DOHH2 (cell line): ENCODE data around the gene GPR137C.

ENCODE experiments used
- H3F3A ChIP-seq: fragments of 200-600 bp; sonication (generic), shearing (Covaris generic); 2 replicates; pipeline ENCODE4 v1.6.0; 2016; ENCODE audit warnings: antibody characterized with exemption, mild to moderate bottlenecking; ENCODE audit not compliant: control insufficient read depth, insufficient read depth
- H3K27ac ChIP-seq: fragments of 200-600 bp; sonication (generic); 2 replicates; pipeline ENCODE4 v1.5.1; 2014; ENCODE audit warnings: low read depth, mild to moderate bottlenecking, low read length, moderate library complexity
- H3K27me3 ChIP-seq: fragments of 200-600 bp; sonication (generic); 2 replicates; pipeline ENCODE4 v1.6.1; 2014; ENCODE audit warnings: mild to moderate bottlenecking, low read length, mixed read lengths; ENCODE audit not compliant: control insufficient read depth
- H3K36me3 ChIP-seq: fragments of 200-600 bp; sonication (generic); 2 replicates; pipeline ENCODE4 v1.6.1; 2014; ENCODE audit warnings: mild to moderate bottlenecking, low read length, moderate library complexity, mixed read lengths; ENCODE audit not compliant: control insufficient read depth
- H3K4me1 ChIP-seq: fragments of 200-600 bp; sonication (generic); 2 replicates; pipeline ENCODE4 v1.6.1; 2014; ENCODE audit warnings: mild to moderate bottlenecking, low read length, mixed read lengths; ENCODE audit not compliant: control insufficient read depth
- H3K4me2 ChIP-seq: fragments of 200-600 bp; sonication (generic); 2 replicates; pipeline ENCODE4 v1.6.0; 2014; ENCODE audit warnings: mild to moderate bottlenecking, low read length, moderate library complexity
- H3K4me3 ChIP-seq: fragments of 200-600 bp; sonication (generic); 2 replicates; pipeline ENCODE4 v1.5.1; 2014; ENCODE audit warnings: mild to moderate bottlenecking, low read length, mixed read lengths
- H3K79me2 ChIP-seq: fragments of 200-600 bp; sonication (generic); 2 replicates; pipeline ENCODE4 v1.6.1; 2014; ENCODE audit warnings: mild to moderate bottlenecking, low read length, mixed read lengths; ENCODE audit not compliant: control insufficient read depth
- H3K9me2 ChIP-seq: fragments of 200-600 bp; sonication (generic); replicated peaks from 2 replicates; pipeline ENCODE4 v1.6.1; 2014; ENCODE audit warnings: mild to moderate bottlenecking, low read length, mixed read lengths; ENCODE audit not compliant: control insufficient read depth
- H3K9me3 ChIP-seq: fragments of 200-600 bp; sonication (generic); 2 replicates; pipeline ENCODE4 v1.6.1; 2014; ENCODE audit warnings: antibody characterized with exemption, low read length, mixed read lengths; ENCODE audit not compliant: control insufficient read depth, insufficient read depth
- H4K20me1 ChIP-seq: fragments of 200-600 bp; sonication (generic); 2 replicates; pipeline ENCODE4 v1.6.0; 2014; ENCODE audit warnings: low read depth, mild to moderate bottlenecking, antibody characterized with exemption, low read length, moderate library complexity; ENCODE audit not compliant: control insufficient read depth, insufficient read depth
- EZH2phosphoT487 ChIP-seq: fragments of 200-600 bp; sonication (generic); IDR thresholded peaks from 2 replicates; pipeline ENCODE4 v1.6.1; 2017; ENCODE audit warnings: borderline replicate concordance, mild to moderate bottlenecking, antibody characterized with exemption, low read length, moderate library complexity, mixed read lengths
- TF ChIP-seq, protein P1 (sequence below): fragments of 200-600 bp; sonication (generic); IDR thresholded peaks from one replicate; pipeline ENCODE4 v1.5.1; 2014; ENCODE audit warnings: antibody characterized with exemption, mild to moderate bottlenecking, low read depth, low read length; ENCODE audit not compliant: poor library complexity, severe bottlenecking

The GPR137C gene

DNA sequence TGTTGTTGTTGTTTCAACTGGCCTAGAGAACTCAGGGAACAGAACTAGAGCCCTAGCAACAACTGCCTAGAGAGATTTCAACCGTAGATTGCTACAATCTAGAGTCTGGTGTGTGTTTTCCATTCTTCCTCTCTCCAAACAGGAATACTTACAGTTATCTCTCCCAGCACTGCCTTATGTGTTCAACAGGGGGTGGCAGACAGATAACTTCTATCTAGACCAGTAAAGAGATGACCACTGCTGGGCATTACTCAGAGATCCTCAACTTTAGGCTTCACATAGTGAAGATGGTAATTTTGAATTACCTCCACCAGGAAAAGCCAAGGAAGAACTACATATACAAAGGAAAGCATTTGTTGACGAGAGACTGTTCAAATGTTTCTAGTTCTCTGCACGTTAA lies 5.1 kb upstream of the GPR137C start:
- Histone ChIP-seq H3K79me2 (peaks cover 75% of the 10 kb centered on the region), H3F3A (no peaks in the 10 kb centered on the region; the same call in 1 of the 2 replicates), H3K27me3 (no peaks in the 10 kb centered on the region), H3K36me3 (peaks cover 29% of the 10 kb centered on the region), H4K20me1 (no peaks in the 10 kb centered on the region), H3K9me2 (no peaks in the 10 kb centered on the region), H3K27ac (no peak overlapping the region; the same call in 1 of the 2 replicates), H3K4me1 (peaks cover 58% of the 10 kb centered on the region), H3K4me2 (peak overlapping the region; percentile 66), H3K4me3 (0 out of 2 replicates have a peak overlapping the region, but pooled peaks have one; percentile 30), H3K9me3 (no peaks in the 10 kb centered on the region)
- TF ChIP-seq, protein P1, sequence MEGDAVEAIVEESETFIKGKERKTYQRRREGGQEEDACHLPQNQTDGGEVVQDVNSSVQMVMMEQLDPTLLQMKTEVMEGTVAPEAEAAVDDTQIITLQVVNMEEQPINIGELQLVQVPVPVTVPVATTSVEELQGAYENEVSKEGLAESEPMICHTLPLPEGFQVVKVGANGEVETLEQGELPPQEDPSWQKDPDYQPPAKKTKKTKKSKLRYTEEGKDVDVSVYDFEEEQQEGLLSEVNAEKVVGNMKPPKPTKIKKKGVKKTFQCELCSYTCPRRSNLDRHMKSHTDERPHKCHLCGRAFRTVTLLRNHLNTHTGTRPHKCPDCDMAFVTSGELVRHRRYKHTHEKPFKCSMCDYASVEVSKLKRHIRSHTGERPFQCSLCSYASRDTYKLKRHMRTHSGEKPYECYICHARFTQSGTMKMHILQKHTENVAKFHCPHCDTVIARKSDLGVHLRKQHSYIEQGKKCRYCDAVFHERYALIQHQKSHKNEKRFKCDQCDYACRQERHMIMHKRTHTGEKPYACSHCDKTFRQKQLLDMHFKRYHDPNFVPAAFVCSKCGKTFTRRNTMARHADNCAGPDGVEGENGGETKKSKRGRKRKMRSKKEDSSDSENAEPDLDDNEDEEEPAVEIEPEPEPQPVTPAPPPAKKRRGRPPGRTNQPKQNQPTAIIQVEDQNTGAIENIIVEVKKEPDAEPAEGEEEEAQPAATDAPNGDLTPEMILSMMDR: peak; percentile 10
- no peak for TF ChIP-seq EZH2phosphoT487

DNA sequence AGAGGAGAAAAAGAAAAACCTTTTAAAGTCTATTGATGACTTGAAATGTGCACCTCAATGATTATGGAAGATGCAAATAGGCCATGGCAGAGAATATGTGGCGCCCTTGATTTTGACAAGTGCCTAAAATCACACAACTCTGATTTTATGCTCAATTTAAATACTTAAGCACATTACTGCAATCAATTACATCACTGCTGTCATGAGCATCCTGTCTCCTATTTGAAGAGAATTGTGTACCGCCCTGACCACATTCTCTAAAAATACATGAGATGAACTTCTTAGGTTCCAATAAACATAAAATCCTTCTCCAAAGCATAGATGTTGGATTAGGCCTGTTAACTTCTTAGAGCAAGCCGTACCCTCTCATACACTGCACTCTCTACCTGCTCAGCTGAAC lies 2.0 kb upstream of the GPR137C start:
- Histone ChIP-seq H3K4me2 (peak overlapping the region; percentile 92), H4K20me1 (no peaks in the 10 kb centered on the region), H3K27me3 (no peaks in the 10 kb centered on the region), H3K4me1 (peaks cover 61% of the 10 kb centered on the region), H3F3A (peaks cover 3% of the 10 kb centered on the region; the same call in 1 of the 2 replicates), H3K9me2 (no peaks in the 10 kb centered on the region), H3K4me3 (peak overlapping the region; percentile 84), H3K36me3 (peaks cover 20% of the 10 kb centered on the region), H3K27ac (peak overlapping the region; percentile 67), H3K79me2 (peaks cover 63% of the 10 kb centered on the region), H3K9me3 (no peaks in the 10 kb centered on the region)
- no peak for TF ChIP-seq EZH2phosphoT487
- TF ChIP-seq, protein P1: no peak

DNA sequence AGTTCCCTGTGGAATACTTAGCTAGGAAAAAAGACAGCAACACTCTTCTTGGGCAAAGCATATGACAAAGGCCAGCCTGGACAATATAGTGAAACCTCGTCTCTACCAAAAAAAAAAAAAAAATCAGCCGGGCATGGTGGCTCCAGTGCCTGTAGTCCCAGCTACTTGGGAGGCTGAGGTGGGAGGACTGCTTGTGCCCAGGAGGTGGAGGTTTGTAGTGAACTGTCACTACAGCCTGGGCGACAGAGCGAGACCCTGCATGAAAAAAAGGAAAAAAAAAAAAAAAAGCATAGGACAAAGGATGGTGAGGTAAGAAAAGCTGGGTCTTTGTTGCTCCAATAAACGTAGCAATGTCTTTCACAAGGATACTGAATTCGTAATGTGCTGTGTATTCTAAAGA lies 1.4 kb upstream of the GPR137C start:
- H3K9me2 ChIP-seq: no peaks in the 10 kb centered on the region
- no peaks in the 10 kb centered on the region for H3K27me3 ChIP-seq
- TF ChIP-seq, protein P1: no peak
- no peak for TF ChIP-seq EZH2phosphoT487
- peaks cover 20% of the 10 kb centered on the region for H3K36me3 ChIP-seq
- H3K4me2 ChIP-seq: peak overlapping the region; percentile 92
- no peaks in the 10 kb centered on the region for H3K9me3 ChIP-seq
- H4K20me1 ChIP-seq: no peaks in the 10 kb centered on the region
- peaks cover 57% of the 10 kb centered on the region for H3K79me2 ChIP-seq
- H3F3A ChIP-seq: peaks cover 3% of the 10 kb centered on the region; the same call in 1 of the 2 replicates
- peak overlapping the region; percentile 84 for H3K4me3 ChIP-seq
- peaks cover 56% of the 10 kb centered on the region for H3K4me1 ChIP-seq
- H3K27ac ChIP-seq: peak overlapping the region; percentile 67
